PC-3 (cell line): ENCODE data around the gene ZNF837. TPM values are rescaled to one million over a fixed set of nuclear protein-coding genes. Genes with fewer than 3 reads are reported as not detected.

Source experiments
- ATAC-seq: fragments of 200-7000 bp; cut with Tn5 transposase; 2 replicates; pipeline ENCODE4 v1.9.1; 2020; ENCODE audit warnings: mild to moderate bottlenecking, moderate library complexity
- BruUV-seq: library from RNA; stranded (reverse); fragments of 400-500 nt; replicated peaks from 2 replicates; lab custom pipeline; 2021; lab: Mats Ljungman, UMichigan
- CTCF ChIA-PET: fragments of 300-600 bp; sonication (Branson Sonifier 250); formaldehyde crosslinking; loops from one replicate; lab custom pipeline; 2022; ENCODE audit warnings: antibody characterized with exemption; lab: Charles Lee
- POLR2A ChIA-PET: fragments of 300-600 bp; sonication (Branson Sonifier 250); formaldehyde crosslinking; loops from one replicate; lab custom pipeline; 2022; ENCODE audit warnings: antibody characterized with exemption; ENCODE audit not compliant: unreplicated experiment; lab: Charles Lee
- DNase-seq: peaks from one replicate; pipeline ENCODE4 v3.0.0-alpha.2; 2015
- H2AFZ ChIP-seq: fragments of 300-600 bp; sonication (generic); 2 replicates; pipeline ENCODE4 v1.6.0; 2016; ENCODE audit warnings: antibody characterized with exemption, low read length
- H3F3A ChIP-seq: fragments of 300-600 bp; sonication (generic); one replicate; pipeline ENCODE4 v1.6.0; 2017; ENCODE audit warnings: antibody characterized with exemption, low read length, control low read depth, mild to moderate bottlenecking; ENCODE audit not compliant: unreplicated experiment
- H3K27ac ChIP-seq: fragments of 300-600 bp; sonication (generic); 2 replicates; pipeline ENCODE4 v1.5.1; 2016; ENCODE audit warnings: mild to moderate bottlenecking, low read length
- H3K27me3 ChIP-seq: fragments of 300-600 bp; sonication (generic); 2 replicates; pipeline ENCODE4 v1.6.1; 2016; ENCODE audit warnings: low read length, mixed read lengths
- H3K36me3 ChIP-seq: fragments of 300-600 bp; sonication (generic); 2 replicates; pipeline ENCODE4 v1.6.1; 2016; ENCODE audit warnings: low read depth, mixed run types, low read length, mixed read lengths
- H3K4me1 ChIP-seq: fragments of 300-600 bp; sonication (generic); 2 replicates; pipeline ENCODE4 v1.5.1; 2016; ENCODE audit warnings: low read length; ENCODE audit not compliant: insufficient read depth
- H3K4me2 ChIP-seq: fragments of 300-600 bp; sonication (generic); 2 replicates; pipeline ENCODE4 v1.6.0; 2016; ENCODE audit warnings: low read length
- H3K4me3 ChIP-seq: fragments of 300-600 bp; sonication (generic); 2 replicates; pipeline ENCODE4 v1.5.1; 2016; ENCODE audit warnings: mild to moderate bottlenecking, low read length, mixed read lengths
- H3K79me2 ChIP-seq: fragments of 300-600 bp; sonication (generic); 2 replicates; pipeline ENCODE4 v1.6.1; 2017; ENCODE audit warnings: low read length, mixed read lengths
- H3K9ac ChIP-seq: fragments of 300-600 bp; sonication (generic); 2 replicates; pipeline ENCODE4 v1.6.0; 2016; ENCODE audit warnings: mild to moderate bottlenecking, low read length
- H3K9me2 ChIP-seq: fragments of 300-600 bp; sonication (generic); replicated peaks from 2 replicates; pipeline ENCODE4 v1.6.1; 2016; ENCODE audit warnings: mixed run types, low read length, mixed read lengths
- H3K9me3 ChIP-seq: fragments of 300-600 bp; sonication (generic); 2 replicates; pipeline ENCODE4 v1.6.1; 2016; ENCODE audit warnings: low read length, mixed read lengths
- H4K20me1 ChIP-seq: fragments of 300-600 bp; sonication (generic); 2 replicates; pipeline ENCODE4 v1.6.1; 2016; ENCODE audit warnings: low read length, mixed read lengths
- EZH2 ChIP-seq: fragments of 300-600 bp; sonication (generic); IDR thresholded peaks from one replicate; pipeline ENCODE4 v1.6.1; 2017; ENCODE audit warnings: antibody characterized with exemption, mild to moderate bottlenecking, low read length; ENCODE audit not compliant: unreplicated experiment
- EZH2phosphoT487 ChIP-seq: fragments of 300-600 bp; sonication (generic); IDR thresholded peaks from 2 replicates; pipeline ENCODE4 v1.6.1; 2018; ENCODE audit warnings: mild to moderate bottlenecking, antibody characterized with exemption, low read length, borderline replicate concordance
- intact Hi-C: fragments of 100-400 bp; cut with micrococcal nuclease; formaldehyde crosslinking; loops from 2 replicates; pipeline ENCODE4 v1.9.0; 2023
- total RNA-seq: library from RNA; depleted of rRNA; stranded (reverse); fragments of >200 nt; gene quantifications from 2 replicates; pipeline ENCODE4 v1.2.3, GENCODE V29; 2014
- TF ChIP-seq, protein P1 (sequence below): fragments of 300-600 bp; sonication (generic); conservative IDR thresholded peaks from 2 replicates; pipeline ENCODE4 v1.5.1; 2017; ENCODE audit warnings: antibody characterized with exemption, low read depth, mild to moderate bottlenecking, low read length

The ZNF837 gene
- total RNA-seq, 1 experiment from 2014 or later = 9.5 TPM

DNA sequence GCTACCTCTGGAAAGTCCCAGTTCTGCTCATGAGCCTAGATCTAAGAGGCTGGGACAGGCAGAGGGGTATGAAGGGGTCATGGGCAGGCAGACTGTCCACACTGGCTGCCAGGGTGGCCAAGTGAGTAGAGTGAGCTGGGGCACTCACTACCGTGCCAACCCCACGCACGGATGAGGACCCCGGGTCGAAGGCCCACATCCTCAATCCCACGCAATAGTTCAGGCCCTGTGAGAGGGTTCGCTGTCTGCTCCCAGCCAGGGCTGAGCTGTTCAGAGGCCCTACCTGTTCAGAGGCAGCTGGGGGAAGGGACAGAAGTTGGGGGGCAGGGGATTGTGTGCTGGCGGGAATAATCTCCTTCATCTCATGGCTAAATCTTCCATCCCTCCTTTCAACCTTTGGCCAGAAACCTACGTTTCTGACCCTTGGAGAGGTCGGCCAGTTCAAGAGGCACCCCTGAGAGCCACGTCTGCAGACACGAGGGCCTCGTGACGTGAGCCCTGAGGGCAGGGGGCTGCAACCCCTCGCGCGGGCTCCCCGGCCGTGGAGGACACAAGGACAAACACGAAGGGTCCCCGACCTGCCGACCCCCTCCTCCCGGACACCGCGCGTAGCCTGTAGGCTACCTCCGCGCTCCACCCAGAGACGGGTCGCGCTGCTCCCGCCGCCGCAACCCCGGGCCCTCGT lies 5.2 kb upstream of the ZNF837 start:
- no peaks in the 10 kb centered on the region for H3K9me3 ChIP-seq
- H2AFZ ChIP-seq = peak overlapping the region; percentile 70
- no TSS peak for BruUV-seq
- ChIA-PET POLR2A (no interaction called here), CTCF (no interaction called here)
- H3K4me2 ChIP-seq = peak overlapping the region; percentile 92
- peak overlapping the region; percentile 86 for H3K27ac ChIP-seq
- H3K4me1 ChIP-seq = peaks cover 35% of the 10 kb centered on the region
- peaks cover 27% of the 10 kb centered on the region for H4K20me1 ChIP-seq
- peaks cover 29% of the 10 kb centered on the region for H3K36me3 ChIP-seq
- H3K9me2 ChIP-seq = no peaks in the 10 kb centered on the region
- H3F3A ChIP-seq = no peaks in the 10 kb centered on the region
- peak overlapping the region; percentile 91 for H3K9ac ChIP-seq
- H3K79me2 ChIP-seq = peaks cover 62% of the 10 kb centered on the region
- TF ChIP-seq EZH2 (no peak), EZH2phosphoT487 (no peak)
- TF ChIP-seq, protein P1, sequence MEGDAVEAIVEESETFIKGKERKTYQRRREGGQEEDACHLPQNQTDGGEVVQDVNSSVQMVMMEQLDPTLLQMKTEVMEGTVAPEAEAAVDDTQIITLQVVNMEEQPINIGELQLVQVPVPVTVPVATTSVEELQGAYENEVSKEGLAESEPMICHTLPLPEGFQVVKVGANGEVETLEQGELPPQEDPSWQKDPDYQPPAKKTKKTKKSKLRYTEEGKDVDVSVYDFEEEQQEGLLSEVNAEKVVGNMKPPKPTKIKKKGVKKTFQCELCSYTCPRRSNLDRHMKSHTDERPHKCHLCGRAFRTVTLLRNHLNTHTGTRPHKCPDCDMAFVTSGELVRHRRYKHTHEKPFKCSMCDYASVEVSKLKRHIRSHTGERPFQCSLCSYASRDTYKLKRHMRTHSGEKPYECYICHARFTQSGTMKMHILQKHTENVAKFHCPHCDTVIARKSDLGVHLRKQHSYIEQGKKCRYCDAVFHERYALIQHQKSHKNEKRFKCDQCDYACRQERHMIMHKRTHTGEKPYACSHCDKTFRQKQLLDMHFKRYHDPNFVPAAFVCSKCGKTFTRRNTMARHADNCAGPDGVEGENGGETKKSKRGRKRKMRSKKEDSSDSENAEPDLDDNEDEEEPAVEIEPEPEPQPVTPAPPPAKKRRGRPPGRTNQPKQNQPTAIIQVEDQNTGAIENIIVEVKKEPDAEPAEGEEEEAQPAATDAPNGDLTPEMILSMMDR = no peak
- intact Hi-C loops = no loop called here
- peak overlapping the region; percentile 96 for H3K4me3 ChIP-seq
- H3K27me3 ChIP-seq = no peaks in the 10 kb centered on the region
- ATAC-seq = no peak; the same call in 1 of the 2 replicates
- no peak for DNase-seq

DNA sequence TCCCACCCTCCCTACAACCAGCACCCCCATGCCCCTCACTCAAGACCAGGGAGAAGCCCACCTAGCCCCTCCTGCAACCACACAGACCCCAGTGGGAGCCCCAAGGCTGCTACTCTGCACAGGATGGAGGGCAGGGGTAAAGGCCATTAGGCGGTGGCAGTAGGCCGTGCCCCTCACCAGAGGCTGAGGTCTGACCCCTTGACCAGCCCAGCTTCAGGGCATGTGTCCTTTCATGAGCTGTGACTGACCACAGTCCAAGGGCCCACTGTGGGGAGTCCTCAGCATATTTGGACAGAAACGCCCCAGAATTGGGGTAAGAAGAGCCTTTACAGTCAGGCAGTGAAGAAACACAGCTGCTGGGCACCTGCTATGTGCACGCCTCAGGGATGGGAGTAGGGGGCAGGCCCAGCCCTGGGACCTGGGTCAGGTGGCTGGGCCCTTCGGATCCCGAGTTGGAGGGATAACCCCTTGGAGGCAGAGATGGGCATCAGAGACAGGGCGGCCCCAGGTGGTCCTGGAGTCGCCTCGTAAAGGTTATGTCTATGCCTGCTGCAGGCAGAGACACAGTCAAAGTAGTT lies 4.6 kb upstream of the ZNF837 start:
- Histone ChIP-seq H3F3A (no peaks in the 10 kb centered on the region), H3K9me3 (no peaks in the 10 kb centered on the region), H3K4me2 (peak overlapping the region; percentile 92), H3K79me2 (peaks cover 56% of the 10 kb centered on the region), H3K27me3 (no peaks in the 10 kb centered on the region), H2AFZ (no peak overlapping the region), H3K4me3 (peak overlapping the region; percentile 96), H3K27ac (no peak overlapping the region), H3K9ac (peak overlapping the region; percentile 91; the same call in 1 of the 2 replicates), H3K4me1 (peaks cover 32% of the 10 kb centered on the region), H3K9me2 (no peaks in the 10 kb centered on the region), H4K20me1 (peaks cover 21% of the 10 kb centered on the region), H3K36me3 (peaks cover 22% of the 10 kb centered on the region)
- no TSS peak for BruUV-seq
- CTCF ChIA-PET = no interaction called here
- POLR2A ChIA-PET = no interaction called here
- no peak for TF ChIP-seq EZH2phosphoT487
- ATAC-seq = no peak
- DNase-seq = no peak
- intact Hi-C loops = no loop called here

DNA sequence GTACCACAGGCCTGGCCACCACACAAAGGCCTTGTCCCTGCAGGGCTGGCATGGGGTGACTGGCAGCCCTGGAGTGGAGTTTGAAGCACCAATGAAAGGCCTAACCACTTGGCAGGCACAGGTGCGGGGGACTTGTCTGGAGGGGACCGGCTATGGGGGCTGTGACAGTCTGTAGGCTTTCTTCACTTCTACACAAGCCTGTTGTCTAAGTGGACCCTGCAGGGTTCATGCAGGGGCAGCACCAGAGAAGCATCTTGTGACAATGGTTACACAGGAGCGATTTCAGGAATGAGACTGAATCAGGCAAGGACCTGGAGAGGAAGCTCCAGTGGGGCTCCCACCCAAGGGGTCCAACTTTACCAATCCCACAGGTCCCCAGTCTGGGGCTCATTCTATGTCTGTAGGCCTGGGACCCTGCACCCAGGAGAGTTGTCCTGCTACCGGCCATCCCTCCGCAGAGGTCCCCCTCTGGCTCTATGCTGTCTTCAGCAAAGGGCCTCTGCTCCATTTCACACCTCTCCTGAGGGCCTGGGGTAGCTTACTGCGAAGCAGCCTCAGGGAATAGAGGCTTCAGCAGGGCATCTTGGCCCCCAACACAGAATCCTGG lies 2.3 kb upstream of the ZNF837 start:
- H3K9ac ChIP-seq = no peak overlapping the region
- no peak overlapping the region for H2AFZ ChIP-seq
- POLR2A ChIA-PET = no interaction called here
- no peaks in the 10 kb centered on the region for H3K9me3 ChIP-seq
- no peak overlapping the region for H3K27ac ChIP-seq
- no TSS peak for BruUV-seq
- no peaks in the 10 kb centered on the region for H3K27me3 ChIP-seq
- TF ChIP-seq EZH2phosphoT487 (no peak), EZH2 (no peak)
- TF ChIP-seq, protein P1 = no peak
- peaks cover 28% of the 10 kb centered on the region for H3K4me1 ChIP-seq
- H4K20me1 ChIP-seq = peaks cover 8% of the 10 kb centered on the region
- no peaks in the 10 kb centered on the region for H3K9me2 ChIP-seq
- no peak for DNase-seq
- peaks cover 38% of the 10 kb centered on the region for H3K79me2 ChIP-seq
- intact Hi-C loops = no loop called here
- CTCF ChIA-PET = no interaction called here
- no peak overlapping the region for H3K4me2 ChIP-seq
- no peak for ATAC-seq
- no peak overlapping the region for H3K4me3 ChIP-seq
- peaks cover 5% of the 10 kb centered on the region for H3K36me3 ChIP-seq
- no peaks in the 10 kb centered on the region for H3F3A ChIP-seq
